Measurements from ENCODE around the gene SGCA. TPM values are rescaled to one million over a fixed set of nuclear protein-coding genes. Genes with fewer than 3 reads are reported as not detected.

The SGCA gene
- total and polyA plus RNA-seq, 2 of the 13 experiments (the other 11 are each of a cell fraction or from before 2014, with no cell fraction given), result not detected

DNA sequence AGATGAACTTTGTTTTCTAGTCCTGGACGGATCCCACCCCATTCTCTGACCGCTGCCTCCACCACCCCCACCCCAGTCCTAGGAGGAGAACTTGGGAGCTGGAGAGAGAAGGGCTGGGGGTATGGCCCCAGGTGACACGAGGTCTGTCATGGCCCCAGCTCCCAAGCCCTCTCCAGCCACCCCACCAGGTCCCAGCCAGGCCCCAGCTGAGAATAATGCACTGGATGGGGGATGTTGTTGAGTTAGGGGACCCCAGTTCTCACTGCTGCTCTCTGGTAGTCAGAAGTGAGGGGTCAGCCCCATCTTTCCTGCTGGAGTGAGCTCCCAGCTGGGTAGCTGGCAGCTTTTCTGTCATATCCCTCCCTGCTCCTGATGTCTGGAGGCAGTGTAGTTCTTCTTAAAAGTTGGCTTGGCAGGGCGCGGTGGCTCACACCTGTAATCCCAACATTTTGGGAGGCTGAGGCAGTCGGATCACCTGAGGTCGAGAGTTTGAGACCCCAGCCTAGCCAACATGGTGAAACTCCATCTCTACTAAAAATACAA is 40.2 kb downstream of the SGCA start:
- H3K27me3 ChIP-seq (ENCODE audit: control insufficient read depth in 1 of 2, insufficient read depth in 2 of 2, low read length in 2 of 2), result peaks cover 8 to 91% of the 10 kb centered on the region in 2 experiments
- POLR2A ChIA-PET, result no interaction called here

More for the DNA sequence above, 40.2 kb downstream of the SGCA start:
- Histone ChIP-seq H3K36me3 (replicated peaks in 1 of 2; ENCODE audit: control insufficient read depth in 1 of 2, insufficient read depth in 2 of 2, low read length in 2 of 2) (no peaks in the 10 kb centered on the region), H3K9me3 (ENCODE audit: low read length) (no peaks in the 10 kb centered on the region), H3K27ac (ENCODE audit: extremely low read length, insufficient read depth, low read length) (no peak overlapping the region), H4K20me1 (ENCODE audit: insufficient read depth, low read length) (no peaks in the 10 kb centered on the region), H3K79me2 (ENCODE audit: insufficient read depth, low read length) (no peaks in the 10 kb centered on the region), H3K4me1 (ENCODE audit: insufficient read depth, low read length) (peaks cover 27% of the 10 kb centered on the region), H3K4me3 (replicated peaks in 1 of 3; ENCODE audit: insufficient read depth in 1 of 3, low read depth in 2 of 3, low read length in 3 of 3) (no peak overlapping the region), H2AFZ (ENCODE audit: low read length) (no peak overlapping the region), H3K4me2 (ENCODE audit: low read depth, low read length) (no peak overlapping the region), H3K9ac (ENCODE audit: insufficient read depth, low read depth, low read length) (no peak overlapping the region)
- no TSS peak for BruUV-seq (replicated peaks)
- CTCF ChIA-PET (ENCODE audit: low intra/inter-chr PET ratio, low total read pairs), result no interaction called here
- TF ChIP-seq ZNF891 (CRISPR knock-in tag; IDR thresholded peaks at IDR 0.05), result no peak
- TF ChIP-seq ZNF468 (CRISPR knock-in tag; IDR thresholded peaks at IDR 0.05), result no peak
- no peak for TF ChIP-seq CREM (IDR thresholded peaks at IDR 0.05)
- TF ChIP-seq CREM (CRISPR knock-in tag; IDR thresholded peaks at IDR 0.05), result no peak
- no peak for TF ChIP-seq ZNF737 (CRISPR knock-in tag; IDR thresholded peaks at IDR 0.05; ENCODE audit: borderline replicate concordance)
- no peak for TF ChIP-seq ZFP36L2 (CRISPR knock-in tag; IDR thresholded peaks at IDR 0.05)
- no peak for TF ChIP-seq ATF1 (CRISPR knock-in tag; IDR thresholded peaks at IDR 0.05)
- no peak for TF ChIP-seq ATF2 (CRISPR knock-in tag; IDR thresholded peaks at IDR 0.05)
- TF ChIP-seq, protein P1, sequence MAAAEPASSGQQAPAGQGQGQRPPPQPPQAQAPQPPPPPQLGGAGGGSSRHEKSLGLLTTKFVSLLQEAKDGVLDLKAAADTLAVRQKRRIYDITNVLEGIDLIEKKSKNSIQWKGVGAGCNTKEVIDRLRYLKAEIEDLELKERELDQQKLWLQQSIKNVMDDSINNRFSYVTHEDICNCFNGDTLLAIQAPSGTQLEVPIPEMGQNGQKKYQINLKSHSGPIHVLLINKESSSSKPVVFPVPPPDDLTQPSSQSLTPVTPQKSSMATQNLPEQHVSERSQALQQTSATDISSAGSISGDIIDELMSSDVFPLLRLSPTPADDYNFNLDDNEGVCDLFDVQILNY (CRISPR knock-in tag; conservative IDR thresholded peaks at IDR 0.05), result no peak
- no peak for TF ChIP-seq MED1 (CRISPR knock-in tag; IDR thresholded peaks at IDR 0.05)
- no peak for TF ChIP-seq ZNF296 (CRISPR knock-in tag; conservative IDR thresholded peaks at IDR 0.05)
- DNase-seq (ENCODE audit: low spot score), result no peak
- in situ Hi-C loops (cut with HindIII; ENCODE audit: extremely low pct_ligation_motif_present, low pct_unique_long_range_greater_than_20kb) (loop anchor here (5.0 kb wide), 1 partner anchor 66 kb away; the partner anchor contains the start of gene TMEM92), intact Hi-C loops (cut with micrococcal nuclease; ENCODE audit: unreplicated experiment) (no loop called here)
- 35% methylated on average over 7 of the region's 7 CpGs for WGBS (ENCODE audit: low lambda C conversion rate)
- no peak for ATAC-seq
- FAIRE-seq, result no peak
